Sigmoid colon (tissue), 7 donors: ENCODE results near the gene RNF166. TPM values are rescaled to one million over a fixed set of nuclear protein-coding genes. Genes with fewer than 3 reads are reported as not detected.

Experiments used
- DNase-seq: peaks from one replicate; pipeline ENCODE4 v3.0.0-alpha.2; 2019
- H3K27ac ChIP-seq, 4 donors: fragments of 200-600 bp; sonication (generic); one replicate each; pipeline ENCODE4 v1.5.1; 2016 to 2019; ENCODE audit warnings: mild to moderate bottlenecking in 1 of 4
- H3K27me3 ChIP-seq, 3 donors: fragments of 200-600 bp; sonication (generic); one replicate each; pipeline ENCODE4 v1.5.1; 2019; ENCODE audit warnings: mild to moderate bottlenecking in 1 of 3
- H3K36me3 ChIP-seq, 4 donors: fragments of 200-600 bp; sonication (generic); one replicate each; pipeline ENCODE4 v1.5.1; 2016 to 2019
- H3K4me1 ChIP-seq, 4 donors: fragments of 200-600 bp; sonication (generic); one replicate each; pipeline ENCODE4 v1.5.1; 2017 to 2019
- H3K4me3 ChIP-seq, 4 donors: fragments of 200-600 bp; sonication (generic); one replicate each; pipeline ENCODE4 v1.5.1; 2017 to 2019; ENCODE audit warnings: mild to moderate bottlenecking in 2 of 4, moderate library complexity in 1 of 4
- H3K9me3 ChIP-seq, 4 donors: fragments of 200-600 bp in 3 of 4; sonication (generic) in 3 of 4; one replicate each; pipeline versions ENCODE4 v1.5.1 to v1.6.1; 2013 to 2019
- EP300 ChIP-seq, 4 donors: sonication (generic); formaldehyde crosslinking; IDR thresholded peaks; one replicate each; pipeline ENCODE4 v1.6.1; 2017; ENCODE audit warnings: antibody characterized with exemption in 4 of 4
- POLR2A ChIP-seq, 2 donors: fragments of 450-650 bp; IDR thresholded peaks; one replicate each; pipeline ENCODE4 v1.6.1; 2016; ENCODE audit warnings: antibody characterized with exemption in 2 of 2, mild to moderate bottlenecking in 2 of 2, moderate library complexity in 2 of 2
- POLR2AphosphoS5 ChIP-seq, 4 donors: sonication (generic); formaldehyde crosslinking; IDR thresholded peaks; one replicate each; pipeline ENCODE4 v1.6.1; 2017; ENCODE audit warnings: antibody characterized with exemption in 4 of 4
- whole genome bisulfite sequencing, 2 donors: extraction: QIAGEN DNeasy Blood & Tissue Kit; methylation state at CpG; one replicate each; pipeline ENCODE4 v1.1.7; 2013; 5-methylcytosine and 5-hydroxymethylcytosine counted together
- intact Hi-C: fragments of 100-400 bp; cut with DNase I; formaldehyde crosslinking; loops from one replicate; pipeline ENCODE4 v1.15.1; 2023
- polyA plus RNA-seq, 3 donors: library from polyadenylated mRNA; stranded (reverse); fragments of 200-250 nt; gene quantifications; one replicate each; pipeline ENCODE4 v1.2.3, GENCODE V29; 2013
- total RNA-seq, 4 donors: library from RNA; depleted of rRNA; stranded (reverse); fragments of >200 nt; gene quantifications; one replicate each; pipeline ENCODE4 v1.1.0, GENCODE V29; 2016
- TF ChIP-seq, protein P1 (sequence below), 4 experiments: fragments of 450-650 bp in 3 of 4; fragments of 200-600 bp in 1 of 4; IDR thresholded peaks; one replicate each; pipeline ENCODE4 v1.5.1; 2016 to 2019; ENCODE audit warnings: antibody characterized with exemption in 4 of 4, mild to moderate bottlenecking in 3 of 4, moderate library complexity in 2 of 4
- donor health status: healthy with polysubstance abuse.
- donor health status: Bipolar disorder and iron deficiency.
- donor health status: healthy.

The RNF166 gene
- total and polyA plus RNA-seq, 7 donors: 5.4 to 34.8 (median 16.9) TPM

DNA sequence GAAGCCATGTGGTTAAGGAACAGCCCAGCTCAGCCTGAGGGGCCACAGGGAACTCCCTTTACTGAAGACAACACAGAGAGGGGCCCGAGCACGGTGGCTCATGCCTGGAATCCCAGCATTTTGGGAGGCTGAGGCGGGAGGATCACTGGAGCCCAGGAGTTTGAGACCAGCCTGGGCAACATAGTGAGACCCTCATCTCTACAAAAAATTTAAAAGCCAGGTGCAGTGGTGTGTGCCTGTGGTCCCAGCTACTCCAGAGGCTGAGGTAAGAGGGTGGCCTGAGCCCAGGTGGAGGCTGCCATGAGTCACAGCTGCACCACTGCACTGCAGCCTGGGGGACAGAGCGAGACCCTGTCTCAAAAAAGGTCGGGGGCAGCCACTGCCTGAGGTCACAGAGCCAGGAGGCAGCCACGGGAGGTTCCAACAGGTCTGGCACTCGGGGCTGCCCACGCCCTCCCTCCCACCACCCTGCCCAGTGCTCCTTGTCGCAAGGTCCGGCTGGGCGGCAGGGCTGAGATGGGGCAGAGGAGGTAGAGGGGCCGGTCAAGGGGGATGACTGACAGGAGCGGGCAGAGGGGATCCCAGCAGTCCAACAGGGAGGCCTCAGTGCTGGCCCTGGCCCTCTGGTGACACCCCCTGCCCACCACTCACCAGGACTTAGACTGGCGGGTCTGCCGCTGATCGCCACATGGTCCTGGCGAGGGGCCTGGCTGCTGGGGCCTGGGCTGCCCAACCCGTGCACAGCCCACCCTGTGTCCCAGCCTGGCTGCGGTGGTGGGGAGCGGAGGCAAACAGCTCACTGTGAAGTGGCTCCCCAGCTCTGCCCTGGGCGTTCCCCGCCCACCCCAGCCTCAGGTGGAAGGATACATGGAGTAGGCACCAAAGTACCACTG, 58.8 kb downstream of the RNF166 start:
- Histone ChIP-seq H3K4me1 (peaks cover 0 to 24% (median 20%) of the 10 kb centered on the region in 4 donors), H3K27ac (no peak overlapping the region), H3K9me3 (no peaks in the 10 kb centered on the region), H3K4me3 (no peak overlapping the region), H3K27me3 (peaks cover 0 to 14% (median 0%) of the 10 kb centered on the region in 3 donors), H3K36me3 (peaks cover 0 to 3% (median 0%) of the 10 kb centered on the region in 4 donors)
- DNase-seq: no peak
- no peak for TF ChIP-seq POLR2A (IDR thresholded peaks at IDR 0.05)
- no peak for TF ChIP-seq EP300 (IDR thresholded peaks at IDR 0.05)
- no peak for TF ChIP-seq POLR2AphosphoS5 (IDR thresholded peaks at IDR 0.05)
- TF ChIP-seq, protein P1, sequence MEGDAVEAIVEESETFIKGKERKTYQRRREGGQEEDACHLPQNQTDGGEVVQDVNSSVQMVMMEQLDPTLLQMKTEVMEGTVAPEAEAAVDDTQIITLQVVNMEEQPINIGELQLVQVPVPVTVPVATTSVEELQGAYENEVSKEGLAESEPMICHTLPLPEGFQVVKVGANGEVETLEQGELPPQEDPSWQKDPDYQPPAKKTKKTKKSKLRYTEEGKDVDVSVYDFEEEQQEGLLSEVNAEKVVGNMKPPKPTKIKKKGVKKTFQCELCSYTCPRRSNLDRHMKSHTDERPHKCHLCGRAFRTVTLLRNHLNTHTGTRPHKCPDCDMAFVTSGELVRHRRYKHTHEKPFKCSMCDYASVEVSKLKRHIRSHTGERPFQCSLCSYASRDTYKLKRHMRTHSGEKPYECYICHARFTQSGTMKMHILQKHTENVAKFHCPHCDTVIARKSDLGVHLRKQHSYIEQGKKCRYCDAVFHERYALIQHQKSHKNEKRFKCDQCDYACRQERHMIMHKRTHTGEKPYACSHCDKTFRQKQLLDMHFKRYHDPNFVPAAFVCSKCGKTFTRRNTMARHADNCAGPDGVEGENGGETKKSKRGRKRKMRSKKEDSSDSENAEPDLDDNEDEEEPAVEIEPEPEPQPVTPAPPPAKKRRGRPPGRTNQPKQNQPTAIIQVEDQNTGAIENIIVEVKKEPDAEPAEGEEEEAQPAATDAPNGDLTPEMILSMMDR (IDR thresholded peaks at IDR 0.05): no peak
- intact Hi-C loops: no loop called here
- WGBS, 2 donors: 92 to 94% methylated on average over 22 of the region's 22 CpGs

Other genes with a start within 250 kb of the RNF166 start
- gene ZC3H18, start 136.0 kb downstream of the RNF166 start, total RNA-seq: 10 to 100 TPM; 15.5 to 22.1 (median 16.6) TPM
- gene ZC3H18, start 136.0 kb downstream of the RNF166 start, polyA plus RNA-seq: 10 to 100 TPM in 2 of 3 donors, 1 to 10 TPM in 1; 9.6 to 37.7 (median 13.6) TPM
- gene IL17C, start 67.8 kb downstream of the RNF166 start, total RNA-seq: not detected
- gene IL17C, start 67.8 kb downstream of the RNF166 start, polyA plus RNA-seq: under 1 TPM in 1 of 3 donors, not detected in 2; 0.96 TPM
- gene CYBA, start 55.4 kb downstream of the RNF166 start, total RNA-seq: 100 to 1,000 TPM in 2 of 4 donors, 10 to 100 TPM in 2; 63.1 to 147 (median 105) TPM
- gene CYBA, start 55.4 kb downstream of the RNF166 start, polyA plus RNA-seq: 100 to 1,000 TPM in 2 of 3 donors, 10 to 100 TPM in 1; 81.1 to 429 (median 208) TPM
- gene MVD, start 43.3 kb downstream of the RNF166 start, total RNA-seq: 10 to 100 TPM; 16.8 to 25.7 (median 23.2) TPM
- 100 to 1,000 TPM in 1 of 3 donors, 10 to 100 TPM in 2; 41.4 to 206 (median 84.8) TPM for gene MVD, start 43.3 kb downstream of the RNF166 start, polyA plus RNA-seq
- gene SNAI3, start 19.9 kb downstream of the RNF166 start, total RNA-seq: under 1 TPM in 2 of 4 donors, not detected in 2; 0.71 to 0.82 TPM
- gene SNAI3, start 19.9 kb downstream of the RNF166 start, polyA plus RNA-seq: 1 to 10 TPM in 1 of 3 donors, under 1 TPM in 2; 0.46 to 3.0 (median 0.60) TPM
- 10 to 100 TPM in 3 of 4 donors, 1 to 10 TPM in 1; 6.1 to 11.7 (median 10.7) TPM for gene CTU2, start 95 bp upstream of the RNF166 start, total RNA-seq
- 10 to 100 TPM in 1 of 3 donors, 1 to 10 TPM in 2; 8.4 to 16.3 (median 9.2) TPM for gene CTU2, start 95 bp upstream of the RNF166 start, polyA plus RNA-seq
- gene PIEZO1, start 78.8 kb upstream of the RNF166 start, total RNA-seq: 100 to 1,000 TPM in 3 of 4 donors, 10 to 100 TPM in 1; 97.4 to 242 (median 158) TPM
- 100 to 1,000 TPM in 1 of 3 donors, 10 to 100 TPM in 2; 18.0 to 169 (median 29.4) TPM for gene PIEZO1, start 78.8 kb upstream of the RNF166 start, polyA plus RNA-seq
- 1 to 10 TPM in 1 of 4 donors, under 1 TPM in 2, not detected in 1; 0.71 to 3.0 (median 0.81) TPM for gene CDT1, start 97.4 kb upstream of the RNF166 start, total RNA-seq
- gene CDT1, start 97.4 kb upstream of the RNF166 start, polyA plus RNA-seq: 10 to 100 TPM in 1 of 3 donors, 1 to 10 TPM in 2; 3.6 to 17.4 (median 6.9) TPM
- 10 to 100 TPM; 56.6 to 78.3 (median 62.5) TPM for gene APRT, start 105.5 kb upstream of the RNF166 start, total RNA-seq
- 100 to 1,000 TPM; 245 to 329 (median 294) TPM for gene APRT, start 105.5 kb upstream of the RNF166 start, polyA plus RNA-seq
- gene GALNS, start 150.5 kb upstream of the RNF166 start, total RNA-seq: 10 to 100 TPM in 3 of 4 donors, 1 to 10 TPM in 1; 6.7 to 50.4 (median 11.4) TPM
- gene GALNS, start 150.5 kb upstream of the RNF166 start, polyA plus RNA-seq: 10 to 100 TPM in 1 of 3 donors, 1 to 10 TPM in 2; 6.2 to 32.4 (median 9.0) TPM
- 10 to 100 TPM; 30.7 to 42.1 (median 39.3) TPM for gene TRAPPC2L, start 150.7 kb upstream of the RNF166 start, total RNA-seq
- 10 to 100 TPM; 42.1 to 56.5 (median 46.0) TPM for gene TRAPPC2L, start 150.7 kb upstream of the RNF166 start, polyA plus RNA-seq
- not detected for gene PABPN1L, start 160.3 kb upstream of the RNF166 start, total RNA-seq
- gene PABPN1L, start 160.3 kb upstream of the RNF166 start, polyA plus RNA-seq: under 1 TPM in 1 of 3 donors, not detected in 2; 0.15 TPM